K562 (cell line): ENCODE data around the gene DNASE2. TPM values are rescaled to one million over a fixed set of nuclear protein-coding genes. Genes with fewer than 3 reads are reported as not detected.

Experiments
- BHLHE40 ChIP-seq: IDR thresholded peaks from 2 replicates; pipeline ENCODE4 v1.6.1; 2011; ENCODE audit warnings: low read length, improper control_type of control experiment
- CREBBP ChIP-seq: IDR thresholded peaks from one replicate; pipeline ENCODE4 v1.6.1; 2012; ENCODE audit warnings: low read depth, mild to moderate bottlenecking, control low read depth, inconsistent platforms, low read length
- GABPB1 ChIP-seq: sonication (generic); formaldehyde crosslinking; IDR thresholded peaks from 2 replicates; pipeline ENCODE4 v1.8.0; 2022; ENCODE audit warnings: mild to moderate bottlenecking, missing genetic modification reagents
- HDAC3 ChIP-seq: fragments of 450-650 bp; IDR thresholded peaks from 2 replicates; pipeline ENCODE4 v1.6.1; 2018; ENCODE audit warnings: borderline replicate concordance, mild to moderate bottlenecking, moderate library complexity; ENCODE audit not compliant: partially characterized antibody
- HMG20B ChIP-seq: fragments of 250-450 bp; sonication (Bioruptor Pico); IDR thresholded peaks from 2 replicates; pipeline ENCODE4 v1.5.0; 2021; ENCODE audit warnings: mild to moderate bottlenecking
- HNRNPUL1 ChIP-seq: fragments of 200-400 bp; formaldehyde crosslinking; IDR thresholded peaks from 2 replicates; pipeline ENCODE4 v1.6.1; 2017; ENCODE audit warnings: low read length
- MTF1 ChIP-seq: fragments of 250-450 bp; sonication (Bioruptor Pico); IDR thresholded peaks from 2 replicates; pipeline ENCODE4 v1.9.0; 2021; ENCODE audit warnings: moderate library complexity, mild to moderate bottlenecking, inconsistent platforms, borderline replicate concordance
- NCOA6 ChIP-seq: fragments of 450-650 bp; IDR thresholded peaks from 2 replicates; pipeline ENCODE4 v1.6.1; 2017; ENCODE audit warnings: mild to moderate bottlenecking
- NR2F6 ChIP-seq: fragments of 450-650 bp; formaldehyde crosslinking; IDR thresholded peaks from 2 replicates; pipeline ENCODE4 v1.4.0; 2020; ENCODE audit warnings: mild to moderate bottlenecking
- PTTG1 ChIP-seq: fragments of 450-650 bp; IDR thresholded peaks from 2 replicates; pipeline ENCODE4 v1.6.1; 2016; ENCODE audit warnings: low read depth, mild to moderate bottlenecking, missing genetic modification characterization, missing compliant biosample characterization
- RREB1 ChIP-seq: fragments of 250-450 bp; sonication (Bioruptor Pico); IDR thresholded peaks from 2 replicates; pipeline ENCODE4 v1.4.0; 2020
- SIRT6 ChIP-seq: IDR thresholded peaks from one replicate; pipeline ENCODE4 v1.6.1; 2012; ENCODE audit warnings: low read depth, mild to moderate bottlenecking, control low read depth, inconsistent platforms, low read length, moderate library complexity
- SLC30A9 ChIP-seq: fragments of 250-450 bp; sonication (Bioruptor Pico); IDR thresholded peaks from 2 replicates; pipeline ENCODE4 v1.8.0; 2022; ENCODE audit warnings: mild to moderate bottlenecking, moderate library complexity
- SMAD3 ChIP-seq: fragments of 450-650 bp; formaldehyde crosslinking; conservative IDR thresholded peaks from 2 replicates; pipeline ENCODE4 v1.4.0; 2020; ENCODE audit warnings: mild to moderate bottlenecking
- SNAPC5 ChIP-seq: fragments of 250-450 bp; sonication (Bioruptor Pico); IDR thresholded peaks from 2 replicates; pipeline ENCODE4 v1.8.0; 2021; ENCODE audit warnings: moderate library complexity, mild to moderate bottlenecking, inconsistent platforms
- SP2 ChIP-seq: IDR thresholded peaks from 2 replicates; pipeline ENCODE4 v1.6.1; 2011; ENCODE audit warnings: mild to moderate bottlenecking, low read depth, low read length, moderate library complexity; ENCODE audit not compliant: poor library complexity, severe bottlenecking; ENCODE audit errors: extremely low read depth
- WHSC1 ChIP-seq: IDR thresholded peaks from one replicate; pipeline ENCODE4 v1.6.1; 2012; ENCODE audit warnings: low read length, control low read depth, inconsistent platforms
- ZBTB43 ChIP-seq: sonication (generic); formaldehyde crosslinking; IDR thresholded peaks from 2 replicates; pipeline ENCODE4 v1.8.0; 2023; ENCODE audit warnings: mild to moderate bottlenecking, missing genetic modification reagents
- ZNF12 ChIP-seq: sonication (generic); formaldehyde crosslinking; IDR thresholded peaks from 2 replicates; pipeline ENCODE4 v1.4.0; 2020; ENCODE audit warnings: mild to moderate bottlenecking, missing genetic modification reagents
- ZNF644 ChIP-seq: fragments of 200-800 bp; sonication (Bioruptor generic); IDR thresholded peaks from 2 replicates; pipeline ENCODE4 v1.6.1; 2016; ENCODE audit warnings: low read depth, missing genetic modification characterization, missing compliant biosample characterization
- ZNF830 ChIP-seq: fragments of 250-450 bp; sonication (Bioruptor Pico); IDR thresholded peaks from 2 replicates; pipeline ENCODE4 v1.5.0; 2021; ENCODE audit warnings: mild to moderate bottlenecking
- ZSCAN29 ChIP-seq: fragments of 450-650 bp; IDR thresholded peaks from 2 replicates; pipeline ENCODE4 v1.6.1; 2017
- ZZZ3 ChIP-seq: fragments of 450-650 bp; IDR thresholded peaks from 2 replicates; pipeline ENCODE4 v1.6.1; 2016; ENCODE audit warnings: antibody characterized with exemption, mild to moderate bottlenecking, moderate library complexity
- polyA plus RNA-seq, 8 experiments: library from polyadenylated mRNA; depleted of rRNA in 4 of 8; stranded (reverse) in 5 of 8; unstranded in 3 of 8; fragments of >200 nt; fragmentation: Nextera tagmentation in 2 of 8; fragmentation: Illumina TruSeq in 1 of 8; extraction: Ambion mirVana in 2 of 8; extraction: Trizol in 1 of 8; gene quantifications; 2 replicates each; pipeline versions ENCODE4 v1.2.1 to v1.2.3, GENCODE V29; 2011 to 2014; ENCODE audit warnings: inconsistent platforms in 1 of 8, missing spikeins in 1 of 8
- total RNA-seq, 7 experiments: library from RNA; depleted of rRNA in 6 of 7; stranded (reverse); fragments of >200 nt in 6 of 7; fragmentation: Illumina TruSeq in 2 of 7; extraction: Trizol in 2 of 7; gene quantifications; 2 replicates each; pipeline versions ENCODE4 v1.2.1 to v1.2.3, GENCODE V29; 2011 to 2021; ENCODE audit warnings: low replicate concordance in 1 of 7

The DNASE2 gene
- total and polyA plus RNA-seq, 9 of the 15 experiments (the other 6 are each of a cell fraction or from before 2014, with no cell fraction given) = 4.4 to 27.0 (median 20.2) TPM

- TF ChIP-seq SLC30A9 (no peak), NCOA6 (no peak), ZSCAN29 (no peak), ZNF644 (no peak; the same call in 1 of the 2 replicates), HDAC3 (no peak), WHSC1 (no peak), ZNF830 (CRISPR knock-in tag) (no peak), RREB1 (CRISPR knock-in tag) (no peak), MTF1 (CRISPR knock-in tag) (no peak), SNAPC5 (CRISPR knock-in tag) (no peak), BHLHE40 (peak; percentile 48), ZBTB43 (peak; percentile 71; the same call in 1 of the 2 replicates), PTTG1 (tag) (no peak), NR2F6 (no peak), SMAD3 (CRISPR knock-in tag) (no peak), SIRT6 (no peak), GABPB1 (peak; percentile 60; the same call in 1 of the 2 replicates), ZZZ3 (no peak), HMG20B (no peak), CREBBP (no peak), SP2 (no peak), ZNF12 (CRISPR knock-in tag) (no peak), HNRNPUL1 (no peak)
Measured at GRCh38 chr19:12881172-12881808, at the start of gene DNASE2 (continued).
